A673 (cell line): ENCODE data around the gene PLCXD3. TPM values are rescaled to one million over a fixed set of nuclear protein-coding genes. Genes with fewer than 3 reads are reported as not detected.

ENCODE experiments used
- BruUV-seq: library from RNA; stranded (reverse); fragments of 400-500 nt; replicated peaks from 2 replicates; lab custom pipeline; 2021; lab: Mats Ljungman, UMichigan
- CTCF ChIA-PET: fragments of 300-600 bp; sonication (Branson Sonifier 250); formaldehyde crosslinking; loops from one replicate; lab custom pipeline; 2022; ENCODE audit warnings: antibody characterized with exemption; lab: Charles Lee
- POLR2A ChIA-PET: fragments of 300-600 bp; sonication (Branson Sonifier 250); formaldehyde crosslinking; loops from one replicate; lab custom pipeline; 2022; ENCODE audit warnings: antibody characterized with exemption; ENCODE audit not compliant: low non-redundant PET; lab: Charles Lee
- DNase-seq: peaks from one replicate; pipeline ENCODE4 v3.0.0-alpha.2; 2015; ENCODE audit warnings: low spot score
- H3K27ac ChIP-seq: fragments of 200-600 bp; sonication (generic); 2 replicates; pipeline ENCODE4 v1.5.1; 2016; ENCODE audit warnings: mixed run types, low read depth, mild to moderate bottlenecking, mixed read lengths, antibody characterized with exemption, low read length; ENCODE audit not compliant: poor library complexity, severe bottlenecking
- H3K27me3 ChIP-seq: fragments of 200-600 bp; sonication (generic); replicated peaks from 2 replicates; pipeline ENCODE4 v1.6.1; 2017; ENCODE audit warnings: mixed run types, low read depth, mild to moderate bottlenecking, mixed read lengths, antibody characterized with exemption, low read length; ENCODE audit not compliant: insufficient read depth, poor library complexity
- H3K36me3 ChIP-seq: fragments of 200-600 bp; sonication (generic); 2 replicates; pipeline ENCODE4 v1.6.1; 2016; ENCODE audit warnings: mixed run types, mild to moderate bottlenecking, mixed read lengths, antibody characterized with exemption, low read length; ENCODE audit not compliant: insufficient read depth, poor library complexity, severe bottlenecking
- H3K4me1 ChIP-seq: fragments of 200-600 bp; sonication (generic); 2 replicates; pipeline ENCODE4 v1.6.1; 2017; ENCODE audit warnings: mixed run types, mild to moderate bottlenecking, mixed read lengths, antibody characterized with exemption, low read length; ENCODE audit not compliant: insufficient read depth, poor library complexity, severe bottlenecking
- H3K4me3 ChIP-seq: fragments of 200-600 bp; sonication (generic); 2 replicates; pipeline ENCODE4 v1.5.1; 2016; ENCODE audit warnings: low read depth, mixed run types, mild to moderate bottlenecking, mixed read lengths, low read length; ENCODE audit not compliant: poor library complexity, severe bottlenecking
- H3K9me3 ChIP-seq: fragments of 200-600 bp; sonication (generic); 2 replicates; pipeline ENCODE4 v1.6.1; 2016; ENCODE audit warnings: mixed run types, low read depth, mild to moderate bottlenecking, mixed read lengths, antibody characterized with exemption, low read length; ENCODE audit not compliant: poor library complexity, severe bottlenecking
- EZH2 ChIP-seq: fragments of 200-600 bp; sonication (generic); IDR thresholded peaks from 2 replicates; pipeline ENCODE4 v1.6.1; 2017; ENCODE audit warnings: borderline replicate concordance, low read depth, mild to moderate bottlenecking, mixed read lengths, antibody characterized with exemption, low read length; ENCODE audit not compliant: poor library complexity, severe bottlenecking
- intact Hi-C: fragments of 100-400 bp; cut with micrococcal nuclease; formaldehyde crosslinking; loops from one replicate; pipeline ENCODE4 v1.10.0; 2022; ENCODE audit not compliant: unreplicated experiment
- total RNA-seq: library from RNA; stranded (reverse); gene quantifications from 2 replicates; pipeline ENCODE4 v1.2.3, GENCODE V29; 2021
- TF ChIP-seq, protein P1 (sequence below): fragments of 300-800, 200-600 bp; sonication (generic); conservative IDR thresholded peaks from 2 replicates; pipeline ENCODE4 v1.5.1; 2017; ENCODE audit warnings: low read depth, mild to moderate bottlenecking, antibody characterized with exemption, low read length, moderate library complexity, mixed read lengths

The PLCXD3 gene
- total RNA-seq, 1 experiment from 2014 or later = 1.3 TPM

DNA sequence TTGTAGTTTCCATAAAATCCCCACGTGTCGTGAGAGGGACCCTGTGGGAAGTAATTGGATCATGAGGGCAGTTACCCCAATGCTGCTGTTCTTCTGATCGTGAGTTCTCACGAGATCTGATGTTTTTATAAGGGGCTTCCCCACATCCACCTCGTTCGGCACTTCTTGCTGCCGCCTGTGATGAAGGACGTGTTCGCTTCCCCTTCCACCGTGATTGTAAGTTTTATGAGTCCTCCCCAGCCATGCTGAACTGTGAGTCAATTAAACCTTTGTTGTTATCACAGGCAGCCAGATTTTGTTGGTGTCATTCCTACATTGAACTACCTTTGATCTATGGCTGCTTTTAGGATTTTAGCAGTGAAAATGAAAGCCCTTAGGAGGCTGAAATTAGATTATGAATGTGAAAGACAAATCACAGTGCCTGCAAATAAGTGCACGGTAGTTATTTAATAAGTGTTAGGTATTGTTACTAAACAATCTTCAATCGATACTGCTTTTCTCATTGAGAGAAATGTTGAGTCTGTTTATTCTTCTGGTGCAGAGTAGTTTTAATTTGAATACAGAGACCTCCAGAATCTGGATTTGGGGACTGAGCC is 229.1 kb downstream of the PLCXD3 start:
- Histone ChIP-seq H3K9me3 (no peaks in the 10 kb centered on the region), H3K27me3 (no peaks in the 10 kb centered on the region), H3K4me1 (peaks cover 16% of the 10 kb centered on the region), H3K4me3 (no peak overlapping the region), H3K36me3 (no peaks in the 10 kb centered on the region), H3K27ac (no peak overlapping the region)
- ChIA-PET POLR2A (no interaction called here), CTCF (no interaction called here)
- no peak for DNase-seq
- intact Hi-C loops = no loop called here
- TF ChIP-seq EZH2 = no peak
- TF ChIP-seq, protein P1, sequence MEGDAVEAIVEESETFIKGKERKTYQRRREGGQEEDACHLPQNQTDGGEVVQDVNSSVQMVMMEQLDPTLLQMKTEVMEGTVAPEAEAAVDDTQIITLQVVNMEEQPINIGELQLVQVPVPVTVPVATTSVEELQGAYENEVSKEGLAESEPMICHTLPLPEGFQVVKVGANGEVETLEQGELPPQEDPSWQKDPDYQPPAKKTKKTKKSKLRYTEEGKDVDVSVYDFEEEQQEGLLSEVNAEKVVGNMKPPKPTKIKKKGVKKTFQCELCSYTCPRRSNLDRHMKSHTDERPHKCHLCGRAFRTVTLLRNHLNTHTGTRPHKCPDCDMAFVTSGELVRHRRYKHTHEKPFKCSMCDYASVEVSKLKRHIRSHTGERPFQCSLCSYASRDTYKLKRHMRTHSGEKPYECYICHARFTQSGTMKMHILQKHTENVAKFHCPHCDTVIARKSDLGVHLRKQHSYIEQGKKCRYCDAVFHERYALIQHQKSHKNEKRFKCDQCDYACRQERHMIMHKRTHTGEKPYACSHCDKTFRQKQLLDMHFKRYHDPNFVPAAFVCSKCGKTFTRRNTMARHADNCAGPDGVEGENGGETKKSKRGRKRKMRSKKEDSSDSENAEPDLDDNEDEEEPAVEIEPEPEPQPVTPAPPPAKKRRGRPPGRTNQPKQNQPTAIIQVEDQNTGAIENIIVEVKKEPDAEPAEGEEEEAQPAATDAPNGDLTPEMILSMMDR = no peak
- BruUV-seq = no TSS peak

DNA sequence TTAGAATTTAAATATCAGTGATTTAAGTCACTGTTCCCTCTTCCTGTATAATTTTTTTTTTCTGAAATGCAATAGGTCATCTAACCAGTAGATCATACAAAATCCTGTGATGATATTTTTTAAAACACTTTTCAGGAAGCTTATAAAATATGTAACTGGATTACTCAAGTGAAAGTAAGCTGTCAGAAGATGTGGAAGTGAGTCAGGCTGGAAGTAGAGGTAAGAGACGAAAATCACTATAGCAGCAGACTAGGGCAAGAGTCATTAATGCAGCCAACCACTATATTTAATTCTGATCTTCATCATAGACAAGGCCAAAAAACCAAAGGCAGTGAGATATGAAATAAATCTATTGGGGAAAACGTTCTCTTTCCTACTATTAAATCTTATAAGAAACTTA is 231.4 kb downstream of the PLCXD3 start:
- intact Hi-C loops = no loop called here
- Histone ChIP-seq H3K27ac (peak overlapping the region; percentile 65), H3K4me1 (peaks cover 16% of the 10 kb centered on the region), H3K9me3 (no peaks in the 10 kb centered on the region), H3K36me3 (no peaks in the 10 kb centered on the region), H3K4me3 (no peak overlapping the region), H3K27me3 (no peaks in the 10 kb centered on the region)
- no TSS peak for BruUV-seq
- CTCF ChIA-PET = no interaction called here
- no peak for DNase-seq
- TF ChIP-seq EZH2 = no peak
- TF ChIP-seq, protein P1 = no peak
- POLR2A ChIA-PET = no interaction called here

DNA sequence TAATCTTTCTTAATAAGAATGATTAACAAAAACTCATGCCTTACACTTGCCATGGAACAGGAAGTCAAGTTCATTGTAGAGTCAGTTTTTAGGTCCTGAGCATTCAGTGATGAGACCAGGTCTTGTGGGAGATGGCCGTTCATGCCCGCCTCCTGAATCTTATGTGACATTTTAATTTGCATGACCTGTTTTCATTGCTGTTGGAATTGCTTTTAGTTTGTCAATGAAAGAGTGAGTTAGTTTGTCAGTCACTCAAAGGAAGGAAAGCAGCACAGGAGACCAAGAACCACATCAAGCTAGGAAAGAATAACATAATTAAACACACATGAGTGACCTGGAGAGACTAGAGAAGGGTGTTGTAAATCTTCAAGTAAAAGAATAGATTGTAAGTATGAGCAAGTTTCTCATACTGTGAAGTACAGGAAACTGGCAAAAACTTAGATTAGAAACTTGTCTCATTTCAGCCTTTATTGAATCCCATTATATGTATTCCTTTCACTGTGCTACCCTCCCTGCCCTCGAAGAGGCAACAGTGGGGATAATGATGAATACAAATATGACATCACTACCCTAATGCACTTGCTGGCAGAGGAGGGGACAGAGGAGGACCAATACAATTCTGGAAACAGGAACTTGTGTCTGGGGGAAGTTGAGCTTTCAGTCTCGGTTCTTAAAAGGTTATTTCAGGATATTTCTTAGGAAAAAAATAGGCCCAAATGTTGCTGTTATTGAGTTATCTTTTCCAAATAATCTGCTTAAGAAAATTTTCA is 232.7 kb downstream of the PLCXD3 start:
- Histone ChIP-seq H3K27ac (peak overlapping the region; percentile 65), H3K4me3 (no peak overlapping the region), H3K4me1 (peaks cover 16% of the 10 kb centered on the region), H3K9me3 (no peaks in the 10 kb centered on the region), H3K36me3 (no peaks in the 10 kb centered on the region), H3K27me3 (no peaks in the 10 kb centered on the region)
- TF ChIP-seq EZH2 = no peak
- TF ChIP-seq, protein P1 = no peak
- ChIA-PET CTCF (no interaction called here), POLR2A (no interaction called here)
- intact Hi-C loops = no loop called here
- peak; percentile 73 for DNase-seq
- BruUV-seq = no TSS peak
